Transverse colon (tissue), 3 donors: ENCODE data around the gene ELAVL1.
A peak's percentile ranks its signal among the peaks of the same experiment; 100 is the strongest.

ENCODE experiments used
- POLR2A ChIP-seq: fragments of 450-650 bp; IDR thresholded peaks from one replicate; pipeline ENCODE4 v1.6.1; 2016; ENCODE audit warnings: antibody characterized with exemption, mild to moderate bottlenecking, moderate library complexity
- TF ChIP-seq, protein P1 (sequence below), 5 experiments: fragments of 200-600 bp in 3 of 5; fragments of 450-650 bp in 2 of 5; sonication (generic) in 3 of 5; IDR thresholded peaks; 1 replicate in 2 of 5; 2 replicates in 3 of 5; pipeline ENCODE4 v1.5.1; 2016 to 2017; ENCODE audit warnings: antibody characterized with exemption in 5 of 5, inconsistent platforms in 3 of 5, mild to moderate bottlenecking in 2 of 5, moderate library complexity in 1 of 5

DNA sequence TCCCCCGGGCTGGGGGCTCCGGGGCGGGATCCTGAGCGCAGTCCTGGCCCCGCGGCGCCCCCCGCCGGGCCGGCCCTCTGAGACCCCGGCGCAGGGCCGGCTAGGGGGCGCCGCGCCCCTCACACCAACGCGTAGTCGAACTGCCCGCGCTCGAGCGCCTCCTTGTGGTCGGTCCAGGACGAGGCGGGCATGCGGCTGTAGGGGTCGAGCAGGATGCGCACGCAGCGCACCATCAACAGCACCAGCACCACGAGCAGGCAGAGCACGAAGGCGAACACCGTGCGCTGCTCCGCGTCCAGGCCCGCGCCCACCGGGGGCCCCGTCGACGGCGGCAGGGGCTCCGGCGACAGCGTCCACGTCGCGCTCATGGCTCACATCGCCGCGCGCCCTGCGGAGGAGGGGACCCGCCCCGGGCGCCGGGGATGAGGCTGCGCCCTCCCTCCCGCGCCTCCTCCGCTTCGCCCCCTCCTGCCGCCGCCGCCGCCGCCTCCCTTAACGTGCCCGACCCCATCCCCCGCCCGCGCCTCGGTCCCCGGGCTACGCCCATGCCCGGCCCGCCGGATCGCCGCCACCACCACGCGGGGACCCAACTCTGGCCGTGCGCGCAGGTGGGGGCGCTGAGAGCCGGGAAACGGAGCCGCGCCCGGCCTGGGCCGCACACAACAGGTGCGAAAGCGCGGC is 80.1 kb downstream of the ELAVL1 start:
- TF ChIP-seq POLR2A = no peak
- TF ChIP-seq, protein P1, sequence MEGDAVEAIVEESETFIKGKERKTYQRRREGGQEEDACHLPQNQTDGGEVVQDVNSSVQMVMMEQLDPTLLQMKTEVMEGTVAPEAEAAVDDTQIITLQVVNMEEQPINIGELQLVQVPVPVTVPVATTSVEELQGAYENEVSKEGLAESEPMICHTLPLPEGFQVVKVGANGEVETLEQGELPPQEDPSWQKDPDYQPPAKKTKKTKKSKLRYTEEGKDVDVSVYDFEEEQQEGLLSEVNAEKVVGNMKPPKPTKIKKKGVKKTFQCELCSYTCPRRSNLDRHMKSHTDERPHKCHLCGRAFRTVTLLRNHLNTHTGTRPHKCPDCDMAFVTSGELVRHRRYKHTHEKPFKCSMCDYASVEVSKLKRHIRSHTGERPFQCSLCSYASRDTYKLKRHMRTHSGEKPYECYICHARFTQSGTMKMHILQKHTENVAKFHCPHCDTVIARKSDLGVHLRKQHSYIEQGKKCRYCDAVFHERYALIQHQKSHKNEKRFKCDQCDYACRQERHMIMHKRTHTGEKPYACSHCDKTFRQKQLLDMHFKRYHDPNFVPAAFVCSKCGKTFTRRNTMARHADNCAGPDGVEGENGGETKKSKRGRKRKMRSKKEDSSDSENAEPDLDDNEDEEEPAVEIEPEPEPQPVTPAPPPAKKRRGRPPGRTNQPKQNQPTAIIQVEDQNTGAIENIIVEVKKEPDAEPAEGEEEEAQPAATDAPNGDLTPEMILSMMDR (IDR thresholded peaks at IDR 0.05) = peak; percentile 42 to 90 (median 85)
